Liver (tissue), 3 donors: ENCODE measurements around the gene MYRF.

Experiments used
- CTCF ChIP-seq: fragments of 150-350 bp; IDR thresholded peaks from 2 replicates; pipeline ENCODE4 v1.5.1; 2017; ENCODE audit warnings: improper control_type of control experiment, low read depth, low read length; ENCODE audit not compliant: missing input control
- EGR1 ChIP-seq, 2 donors: IDR thresholded peaks; 2 replicates each; pipeline ENCODE4 v1.6.1; 2016 to 2018; ENCODE audit warnings: antibody characterized with exemption in 2 of 2, low read depth in 2 of 2
- JUND ChIP-seq, 2 donors: IDR thresholded peaks; 2 replicates each; pipeline ENCODE4 v1.6.1; 2016; ENCODE audit warnings: antibody characterized with exemption in 2 of 2
- RAD21 ChIP-seq, 2 donors: IDR thresholded peaks; 2 replicates each; pipeline ENCODE4 v1.6.1; 2016; ENCODE audit warnings: antibody characterized with exemption in 2 of 2, mild to moderate bottlenecking in 2 of 2
- REST ChIP-seq: IDR thresholded peaks from 2 replicates; pipeline ENCODE4 v1.6.1; 2016; ENCODE audit warnings: antibody characterized with exemption, mild to moderate bottlenecking
- SP1 ChIP-seq: IDR thresholded peaks from 2 replicates; pipeline ENCODE4 v1.6.1; 2018; ENCODE audit warnings: antibody characterized with exemption, mild to moderate bottlenecking
- TAF1 ChIP-seq: conservative IDR thresholded peaks from 2 replicates; pipeline ENCODE4 v1.6.1; 2016; ENCODE audit warnings: antibody characterized with exemption, mild to moderate bottlenecking
- TF ChIP-seq, protein P1 (sequence below): IDR thresholded peaks from 2 replicates; pipeline ENCODE4 v1.6.1; 2016; ENCODE audit warnings: antibody characterized with exemption
- donor health status: healthy.
- donor health status: healthy.

- TF ChIP-seq CTCF (no peak), TAF1 (no peak), RAD21 (IDR thresholded peaks at IDR 0.05) (no peak), REST (no peak), EGR1 (IDR thresholded peaks at IDR 0.05; ENCODE audit: low read depth in 2 of 2) (no peak), SP1 (no peak), JUND (IDR thresholded peaks at IDR 0.05) (no peak)
- TF ChIP-seq, protein P1, sequence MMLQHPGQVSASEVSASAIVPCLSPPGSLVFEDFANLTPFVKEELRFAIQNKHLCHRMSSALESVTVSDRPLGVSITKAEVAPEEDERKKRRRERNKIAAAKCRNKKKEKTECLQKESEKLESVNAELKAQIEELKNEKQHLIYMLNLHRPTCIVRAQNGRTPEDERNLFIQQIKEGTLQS, result no peak
These were observed 25.7 kb upstream of the MYRF start for GRCh38 chr11:61726775-61727174.
